MG63 (cell line): ENCODE data around the gene IMMP2L. TPM values are rescaled to one million over a fixed set of nuclear protein-coding genes. Genes with fewer than 3 reads are reported as not detected.

Experiments used
- DNase-seq: peaks from one replicate; pipeline ENCODE4 v3.0.0-alpha.2; 2020
- H3K27me3 ChIP-seq: fragments of 250-450 bp; sonication (Bioruptor Pico); 2 replicates; pipeline ENCODE4 v1.5.1; 2020; ENCODE audit warnings: mild to moderate bottlenecking, moderate library complexity
- H3K36me3 ChIP-seq: fragments of 250-450 bp; sonication (Bioruptor Pico); 2 replicates; pipeline ENCODE4 v1.5.1; 2020; ENCODE audit warnings: mild to moderate bottlenecking, moderate library complexity
- H3K4me3 ChIP-seq: fragments of 250-450 bp; sonication (Bioruptor Pico); 2 replicates; pipeline ENCODE4 v1.5.1; 2020; ENCODE audit warnings: mild to moderate bottlenecking, moderate library complexity
- H3K9me3 ChIP-seq: fragments of 250-450 bp; sonication (Bioruptor Pico); 2 replicates; pipeline ENCODE4 v1.5.1; 2020; ENCODE audit warnings: mild to moderate bottlenecking, moderate library complexity
- total RNA-seq: library from RNA; depleted of rRNA; stranded (reverse); fragments of >200 nt; shearing (Covaris generic); gene quantifications from 2 replicates; pipeline ENCODE4 v1.2.3, GENCODE V29; 2014; ENCODE audit warnings: low replicate concordance

Gene IMMP2L
- total RNA-seq, 1 experiment from 2014 or later, result 8.8 TPM

- Histone ChIP-seq H3K27me3 (no peaks in the 10 kb centered on the region), H3K36me3 (no peaks in the 10 kb centered on the region), H3K4me3 (no peak overlapping the region), H3K9me3 (no peaks in the 10 kb centered on the region)
- no peak for DNase-seq
Observed at GRCh38 chr7:111215550-111215949, 346.7 kb downstream of the IMMP2L start.

- H3K9me3 ChIP-seq, result no peaks in the 10 kb centered on the region
- H3K27me3 ChIP-seq, result no peaks in the 10 kb centered on the region
- no peaks in the 10 kb centered on the region for H3K36me3 ChIP-seq
- no peak for DNase-seq
- H3K4me3 ChIP-seq, result no peak overlapping the region
Observed at GRCh38 chr7:111212857-111213523, 349.3 kb downstream of the IMMP2L start.

- no peak overlapping the region for H3K4me3 ChIP-seq
- no peaks in the 10 kb centered on the region for H3K36me3 ChIP-seq
- no peak for DNase-seq
- H3K27me3 ChIP-seq, result no peaks in the 10 kb centered on the region
- no peaks in the 10 kb centered on the region for H3K9me3 ChIP-seq
Observed at GRCh38 chr7:111210996-111211395, 351.3 kb downstream of the IMMP2L start.

GRCh38 chr7:111210043-111210442, 352.2 kb downstream of the IMMP2L start:
- no peaks in the 10 kb centered on the region for H3K27me3 ChIP-seq

GRCh38 chr7:111205251-111205650, 357.0 kb downstream of the IMMP2L start:
- H3K9me3 ChIP-seq, result no peaks in the 10 kb centered on the region
- H3K27me3 ChIP-seq, result no peaks in the 10 kb centered on the region
- no peaks in the 10 kb centered on the region for H3K36me3 ChIP-seq
- H3K4me3 ChIP-seq, result no peak overlapping the region
- DNase-seq, result no peak

More at GRCh38 chr7:111210043-111210442, 352.2 kb downstream of the IMMP2L start:
- H3K4me3 ChIP-seq, result no peak overlapping the region
- no peaks in the 10 kb centered on the region for H3K36me3 ChIP-seq
- no peak for DNase-seq
- H3K9me3 ChIP-seq, result no peaks in the 10 kb centered on the region

- no peaks in the 10 kb centered on the region for H3K36me3 ChIP-seq
Observed at GRCh38 chr7:111202321-111202720, 360.0 kb downstream of the IMMP2L start.

GRCh38 chr7:111199643-111200042, 362.6 kb downstream of the IMMP2L start:
- Histone ChIP-seq H3K4me3 (no peak overlapping the region), H3K36me3 (no peaks in the 10 kb centered on the region), H3K9me3 (no peaks in the 10 kb centered on the region), H3K27me3 (no peaks in the 10 kb centered on the region)
- DNase-seq, result no peak

More at GRCh38 chr7:111202321-111202720, 360.0 kb downstream of the IMMP2L start:
- no peaks in the 10 kb centered on the region for H3K9me3 ChIP-seq
- H3K4me3 ChIP-seq, result no peak overlapping the region
- DNase-seq, result no peak
- no peaks in the 10 kb centered on the region for H3K27me3 ChIP-seq

GRCh38 chr7:111198255-111198654, 364.0 kb downstream of the IMMP2L start:
- DNase-seq, result peak; percentile 25
- Histone ChIP-seq H3K4me3 (no peak overlapping the region), H3K27me3 (no peaks in the 10 kb centered on the region), H3K9me3 (no peaks in the 10 kb centered on the region), H3K36me3 (no peaks in the 10 kb centered on the region)

GRCh38 chr7:111196655-111197054, 365.6 kb downstream of the IMMP2L start:
- DNase-seq, result no peak
- H3K27me3 ChIP-seq, result no peaks in the 10 kb centered on the region
- H3K4me3 ChIP-seq, result no peak overlapping the region
- no peaks in the 10 kb centered on the region for H3K9me3 ChIP-seq
- no peaks in the 10 kb centered on the region for H3K36me3 ChIP-seq

- DNase-seq, result no peak
- H3K27me3 ChIP-seq, result no peaks in the 10 kb centered on the region
- H3K9me3 ChIP-seq, result no peaks in the 10 kb centered on the region
- H3K4me3 ChIP-seq, result no peak overlapping the region
- H3K36me3 ChIP-seq, result no peaks in the 10 kb centered on the region
Observed at GRCh38 chr7:111192614-111193413, 369.5 kb downstream of the IMMP2L start.

- no peak for DNase-seq
- Histone ChIP-seq H3K27me3 (no peaks in the 10 kb centered on the region), H3K36me3 (no peaks in the 10 kb centered on the region), H3K4me3 (no peak overlapping the region), H3K9me3 (no peaks in the 10 kb centered on the region)
Observed at GRCh38 chr7:111190804-111191203, 371.5 kb downstream of the IMMP2L start.

- Histone ChIP-seq H3K4me3 (no peak overlapping the region), H3K36me3 (no peaks in the 10 kb centered on the region), H3K9me3 (no peaks in the 10 kb centered on the region), H3K27me3 (no peaks in the 10 kb centered on the region)
- DNase-seq, result no peak
Observed at GRCh38 chr7:111184987-111185386, 377.3 kb downstream of the IMMP2L start.

GRCh38 chr7:111183321-111183720, 379.0 kb downstream of the IMMP2L start:
- Histone ChIP-seq H3K4me3 (no peak overlapping the region), H3K9me3 (no peaks in the 10 kb centered on the region)
- no peak for DNase-seq

GRCh38 chr7:111180338-111180737, 382.0 kb downstream of the IMMP2L start:
- no peak for DNase-seq
- Histone ChIP-seq H3K36me3 (no peaks in the 10 kb centered on the region), H3K4me3 (no peak overlapping the region), H3K27me3 (no peaks in the 10 kb centered on the region), H3K9me3 (no peaks in the 10 kb centered on the region)

More at GRCh38 chr7:111183321-111183720, 379.0 kb downstream of the IMMP2L start:
- H3K27me3 ChIP-seq, result no peaks in the 10 kb centered on the region
- H3K36me3 ChIP-seq, result no peaks in the 10 kb centered on the region

- Histone ChIP-seq H3K9me3 (no peaks in the 10 kb centered on the region), H3K27me3 (no peaks in the 10 kb centered on the region), H3K36me3 (no peaks in the 10 kb centered on the region), H3K4me3 (no peak overlapping the region)
- no peak for DNase-seq
Observed at GRCh38 chr7:111175908-111176441, 386.3 kb downstream of the IMMP2L start.

- Histone ChIP-seq H3K9me3 (no peaks in the 10 kb centered on the region), H3K27me3 (no peaks in the 10 kb centered on the region), H3K36me3 (no peaks in the 10 kb centered on the region), H3K4me3 (no peak overlapping the region)
- no peak for DNase-seq
Observed at GRCh38 chr7:111174510-111174909, 387.8 kb downstream of the IMMP2L start.

- no peak overlapping the region for H3K4me3 ChIP-seq
- no peak for DNase-seq
- no peaks in the 10 kb centered on the region for H3K36me3 ChIP-seq
- H3K9me3 ChIP-seq, result no peaks in the 10 kb centered on the region
- H3K27me3 ChIP-seq, result no peaks in the 10 kb centered on the region
Observed at GRCh38 chr7:111173990-111174389, 388.3 kb downstream of the IMMP2L start.
